HTERT RPE-1 (cell line): Measurements from ENCODE around the gene BICRAL.
"Not testable (repeated sequence)": the region's sequence is repeated elsewhere in the genome, so short reads cannot be mapped to it uniquely, and the experiment has no call there.

Experiments used
- in situ Hi-C: fragments of 300-500 bp; cut with MboI; formaldehyde crosslinking; loops from 4 replicates; pipeline ENCODE4 v1.14.3; 2020; ENCODE audit warnings: low sequenced_read_pairs

BICRAL gene

GRCh38 chr6:42831237-42831636 is 49.4 kb downstream of the BICRAL start:
- in situ Hi-C loops = no loop called here

DNA sequence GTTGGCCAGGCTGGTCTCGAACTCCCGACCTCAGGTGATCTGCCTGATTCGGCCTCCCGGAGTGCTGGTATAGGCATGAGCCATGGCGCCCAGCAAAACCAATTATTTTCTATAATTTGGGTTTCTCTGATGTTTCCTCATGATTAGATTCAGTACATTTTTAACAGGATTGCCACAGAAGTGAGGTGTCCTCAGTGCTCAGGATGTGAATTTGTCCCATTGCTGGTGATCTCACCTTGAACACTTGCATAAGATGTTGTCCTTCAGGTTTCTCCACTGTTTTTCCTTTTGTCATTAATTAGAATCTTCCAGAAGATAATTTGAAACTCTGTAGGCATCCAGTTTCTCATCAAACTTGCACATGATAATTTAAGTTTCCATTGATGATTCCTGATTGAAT is 52.2 kb downstream of the BICRAL start:
- in situ Hi-C loops = no loop called here

- in situ Hi-C loops = no loop called here
These were observed 60.2 kb downstream of the BICRAL start for GRCh38 chr6:42841844-42842584.

DNA sequence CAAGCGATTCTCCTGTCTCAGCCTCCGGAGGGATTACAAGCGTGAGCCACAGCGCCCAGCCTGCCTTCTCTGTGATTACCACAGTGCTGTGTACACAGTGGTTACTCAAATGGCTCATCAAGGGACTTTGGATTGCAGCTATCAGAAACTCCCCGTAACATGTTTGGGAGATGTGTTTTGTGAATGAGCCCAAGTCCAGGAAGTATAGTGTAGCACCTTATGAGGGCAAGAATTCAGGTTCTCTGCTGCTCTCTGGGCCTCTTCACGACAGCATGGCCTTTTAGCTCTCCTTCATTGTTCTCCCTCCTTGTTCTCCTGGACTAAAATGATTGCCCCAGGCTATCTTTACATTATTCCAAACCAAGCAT is 63.5 kb downstream of the BICRAL start:
- in situ Hi-C loops = no loop called here

DNA sequence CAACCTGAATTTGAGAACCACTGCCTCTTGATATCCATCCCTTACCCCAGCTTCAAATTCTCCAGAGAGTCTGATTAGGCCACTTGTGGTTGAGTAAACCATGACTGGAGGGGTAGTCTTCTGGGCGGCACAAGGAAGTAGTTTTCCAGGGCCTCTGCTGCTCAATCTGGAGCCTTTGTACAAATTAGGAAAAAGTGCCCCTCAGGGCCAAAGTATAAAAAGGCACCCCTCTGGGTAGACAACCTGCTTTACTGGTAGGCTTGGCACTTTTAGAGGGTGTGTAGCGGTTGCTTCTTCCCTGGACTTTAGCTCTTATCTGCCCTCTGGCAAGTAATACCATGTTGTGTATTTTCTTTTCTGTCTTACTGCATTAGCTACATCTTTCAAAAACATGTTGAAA is 64.7 kb downstream of the BICRAL start:
- in situ Hi-C loops = no loop called here

- in situ Hi-C loops = no loop called here
These were observed 66.8 kb downstream of the BICRAL start for GRCh38 chr6:42848700-42849099.

- in situ Hi-C loops = no loop called here
These were observed 69.7 kb downstream of the BICRAL start for GRCh38 chr6:42851599-42851998.

GRCh38 chr6:42860036-42860435 is 78.2 kb downstream of the BICRAL start:
- in situ Hi-C loops = no loop called here

- in situ Hi-C loops = no loop called here
These were observed 78.6 kb downstream of the BICRAL start for GRCh38 chr6:42860481-42860880.

- in situ Hi-C loops = no loop called here
These were observed 82.8 kb downstream of the BICRAL start for GRCh38 chr6:42864602-42865001.

DNA sequence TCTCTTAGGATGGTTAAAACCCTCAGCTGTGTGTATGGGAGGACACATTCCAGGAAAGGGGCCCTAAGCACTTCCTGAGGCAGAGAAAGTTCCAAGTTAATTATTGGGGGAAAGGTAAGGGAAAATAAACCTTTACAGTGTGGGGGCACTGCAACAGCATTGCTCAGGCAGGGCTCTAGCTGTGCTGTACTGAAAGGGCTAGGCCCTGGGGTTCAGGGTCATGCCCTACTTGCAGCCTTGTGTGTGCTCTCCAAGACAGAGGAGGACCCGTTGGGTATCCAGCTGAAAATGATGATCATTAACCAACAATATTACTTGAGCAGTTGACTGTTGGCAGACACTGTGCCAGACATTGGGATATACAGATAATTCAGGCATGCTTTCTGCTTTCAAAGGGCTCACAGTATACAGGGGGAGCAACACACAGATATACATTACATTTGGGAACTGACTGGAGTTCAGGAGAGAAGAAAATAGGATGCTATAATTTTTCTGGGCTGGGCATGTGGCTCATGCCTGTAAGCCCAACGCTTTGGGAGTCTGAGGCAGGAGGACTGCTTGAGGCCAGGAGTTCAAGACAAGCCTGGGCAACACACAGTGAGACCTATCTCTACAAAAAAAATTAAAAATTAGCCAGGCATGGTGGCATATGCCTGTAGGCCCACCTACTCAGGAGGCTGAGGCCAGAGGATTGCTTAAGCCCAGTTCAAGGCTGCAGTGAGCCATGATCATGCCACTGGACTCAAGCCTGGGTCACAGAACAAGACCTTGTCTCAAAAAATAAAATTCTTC is 88.5 kb downstream of the BICRAL start:
- in situ Hi-C loops = no loop called here

DNA sequence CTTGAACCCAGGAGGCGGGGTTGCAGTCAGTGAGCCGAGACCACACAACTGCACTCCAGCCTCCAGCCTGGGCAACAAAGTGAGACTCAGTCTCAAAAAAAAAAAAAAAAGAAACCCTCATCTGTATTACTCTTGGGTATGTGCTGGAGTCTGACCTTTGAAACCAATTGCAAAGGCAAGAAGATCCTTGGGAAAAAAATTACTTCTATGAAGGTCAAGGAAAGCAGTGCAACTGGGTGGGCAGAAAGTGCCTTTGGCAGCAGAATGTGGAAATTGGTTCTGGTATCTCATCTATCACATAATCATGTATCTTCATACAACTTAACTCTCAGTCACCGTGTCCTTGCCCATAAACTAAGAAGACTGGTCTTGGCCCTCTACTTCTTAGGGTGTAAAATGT is 89.9 kb downstream of the BICRAL start:
- in situ Hi-C loops = no loop called here

DNA sequence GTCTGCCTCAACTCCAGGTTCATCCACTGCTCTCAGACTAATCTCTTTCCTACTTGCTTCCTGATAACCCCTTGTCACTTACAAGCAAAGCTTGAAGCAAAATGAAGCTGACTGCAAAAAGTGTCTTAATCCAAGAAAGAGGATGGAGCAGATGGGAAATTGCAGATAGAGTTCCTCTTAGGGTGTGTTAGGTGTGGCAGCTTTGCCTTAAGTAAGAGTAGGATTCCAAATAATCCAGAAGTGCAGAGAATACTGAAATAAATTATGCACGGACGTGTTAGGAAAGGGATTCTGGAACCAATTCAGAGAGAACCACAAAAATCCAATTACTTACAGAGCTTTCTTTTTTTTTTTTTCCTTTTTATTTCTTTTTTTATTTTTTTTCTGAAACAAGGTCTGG is 91.5 kb downstream of the BICRAL start:
- in situ Hi-C loops = no loop called here

- in situ Hi-C loops = no loop called here
These were observed 95.8 kb downstream of the BICRAL start for GRCh38 chr6:42877695-42878094.

GRCh38 chr6:42879372-42880239 is 97.8 kb downstream of the BICRAL start, which contains the start of gene RPL7L1:
TSS of gene RPL7L1 (plus strand) at chr6:42879616. CDS start at chr6:42879911, 295 bp downstream.
- in situ Hi-C loops = no loop called here

DNA sequence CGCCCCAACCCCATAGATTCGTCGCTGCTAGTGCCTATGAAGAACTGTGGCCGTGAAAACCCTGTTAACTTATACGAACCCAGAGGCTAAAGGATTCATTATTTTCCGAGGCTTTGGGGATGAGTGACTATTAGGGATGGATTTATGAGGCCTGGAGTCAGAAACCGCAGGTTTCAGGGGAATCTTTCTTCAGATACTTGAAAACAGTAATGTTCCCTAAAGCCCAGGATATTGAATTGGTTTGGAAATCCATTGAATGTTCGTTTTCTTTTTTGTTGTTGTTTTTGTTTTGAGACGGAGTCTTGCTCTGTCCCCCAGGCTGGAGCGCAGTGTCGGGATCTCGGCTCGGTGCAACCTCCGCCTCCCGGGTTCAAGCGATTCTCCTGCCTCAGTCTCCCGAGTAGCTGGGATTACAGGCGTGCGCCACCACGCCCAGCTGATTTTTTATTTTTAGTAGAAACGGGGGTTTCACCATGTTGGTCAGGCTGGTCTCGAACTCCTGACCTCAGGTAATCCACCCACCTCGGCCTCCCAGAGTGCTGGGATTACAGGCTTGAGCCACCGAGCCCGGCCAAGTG is 98.5 kb downstream of the BICRAL start:
- in situ Hi-C loops = not testable (repeated sequence)

- in situ Hi-C loops = not testable (repeated sequence)
These were observed 99.0 kb downstream of the BICRAL start for GRCh38 chr6:42880871-42881270.

DNA sequence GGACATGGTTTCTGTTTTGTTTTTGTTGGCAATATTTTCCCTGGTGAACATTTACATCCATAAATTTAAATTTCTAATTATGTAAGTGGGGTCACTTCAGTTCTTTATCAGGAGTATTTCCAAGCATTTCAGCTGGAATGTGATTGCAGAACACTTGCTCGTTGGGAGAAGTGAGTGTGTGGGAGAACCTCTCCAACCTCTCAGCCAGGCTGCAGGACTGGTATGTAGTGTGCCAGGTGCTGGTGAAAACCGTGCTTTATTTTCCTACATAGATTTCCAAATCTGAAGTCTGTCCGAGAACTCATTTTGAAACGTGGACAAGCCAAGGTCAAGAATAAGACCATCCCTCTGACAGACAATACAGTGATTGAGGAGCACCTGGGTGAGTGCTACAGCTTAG is 103.8 kb downstream of the BICRAL start:
- in situ Hi-C loops = no loop called here

DNA sequence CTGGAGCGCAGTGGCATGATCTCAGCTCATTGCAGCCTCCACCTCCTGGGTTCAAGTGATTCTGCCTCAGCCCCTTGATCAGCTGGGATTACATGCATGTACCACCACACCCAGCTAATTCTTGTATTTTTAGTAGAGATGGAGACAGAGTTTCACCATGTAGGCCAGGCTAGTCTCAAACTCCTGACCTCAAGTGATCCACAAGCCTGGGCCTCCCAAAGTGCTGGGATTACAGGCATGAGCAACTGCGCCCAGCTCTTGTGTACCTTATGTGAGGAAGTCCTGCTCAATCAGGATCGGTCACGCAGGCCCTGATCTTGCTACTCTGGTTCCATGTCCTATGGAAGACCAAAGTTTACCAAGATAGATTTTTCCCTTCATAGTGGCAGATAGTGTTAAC is 106.3 kb downstream of the BICRAL start:
- in situ Hi-C loops = not testable (repeated sequence)

GRCh38 chr6:42889815-42890214 is 108.0 kb downstream of the BICRAL start:
- in situ Hi-C loops = no loop called here
